Measurements from ENCODE around the gene LRRC7.

GRCh38 chr1:70169018-70169839, 601.5 kb downstream of the LRRC7 start:
- no peak for TF ChIP-seq CTCF (IDR thresholded peaks at IDR 0.05)
- no peak for TF ChIP-seq POLR2A (IDR thresholded peaks at IDR 0.05)
- no peak for TF ChIP-seq EP300 (IDR thresholded peaks at IDR 0.05)

Measured in ovary (tissue), 3 donors.